ENCODE results near the gene RGL4.

- no peak for TF ChIP-seq CTCF (conservative IDR thresholded peaks at IDR 0.05; ENCODE audit: low read depth, low read length)
- TF ChIP-seq EZH2 (IDR thresholded peaks at IDR 0.05; ENCODE audit: borderline replicate concordance, low read depth, low read length, poor library complexity, severe bottlenecking): no peak
Measured at GRCh38 chr22:23716811-23717801, 26.3 kb downstream of the RGL4 start.

Data from A673 (cell line).